DMS79 treated with DMSO at 0.1 percent for 48 hours (cell line): ENCODE data around the gene LEUTX.
"Not testable (repeated sequence)": the region's sequence is repeated elsewhere in the genome, so short reads cannot be mapped to it uniquely, and the experiment has no call there.

Experiments used
- DNase-seq: peaks from one replicate; lab custom pipeline; 2025; lab: John Stamatoyannopoulos, UW

The LEUTX gene

GRCh38 chr19:39778763-39779162 lies at the start of gene LEUTX:
LEUTX (plus strand) TSS chr19:39778854; CDS start chr19:39778921, 67 bp downstream.
- no peak for DNase-seq

- DNase-seq = no peak
Measured at GRCh38 chr19:39729594-39729993, 49.1 kb upstream of the LEUTX start.

- DNase-seq = no peak
Measured at GRCh38 chr19:39731685-39732084, 47.0 kb upstream of the LEUTX start.

GRCh38 chr19:39733841-39734240 lies 44.8 kb upstream of the LEUTX start:
- no peak for DNase-seq

- DNase-seq = no peak
Measured at GRCh38 chr19:39735688-39736087, 43.0 kb upstream of the LEUTX start.

GRCh38 chr19:39736088-39736487 lies 42.6 kb upstream of the LEUTX start:
- DNase-seq = no peak

- DNase-seq = no peak
Measured at GRCh38 chr19:39737351-39737750, 41.3 kb upstream of the LEUTX start.

GRCh38 chr19:39737891-39738290 lies 40.8 kb upstream of the LEUTX start, which contains the start of gene CLC:
CLC (minus strand) TSS chr19:39738029; CDS start chr19:39737952, 77 bp downstream.
- no peak for DNase-seq

GRCh38 chr19:39738814-39739213 lies 39.8 kb upstream of the LEUTX start:
- no peak for DNase-seq

- no peak for DNase-seq
Measured at GRCh38 chr19:39740395-39740794, 38.3 kb upstream of the LEUTX start.

- no peak for DNase-seq
Measured at GRCh38 chr19:39745643-39746042, 33.0 kb upstream of the LEUTX start.

GRCh38 chr19:39746836-39747529 lies 31.7 kb upstream of the LEUTX start:
- no peak for DNase-seq

GRCh38 chr19:39749981-39750380 lies 28.7 kb upstream of the LEUTX start:
- no peak for DNase-seq

- DNase-seq = no peak
Measured at GRCh38 chr19:39752390-39752789, 26.3 kb upstream of the LEUTX start.

- DNase-seq = no peak
Measured at GRCh38 chr19:39752795-39753194, 25.9 kb upstream of the LEUTX start.

- DNase-seq = no peak
Measured at GRCh38 chr19:39754544-39754943, 24.1 kb upstream of the LEUTX start.

- no peak for DNase-seq
Measured at GRCh38 chr19:39754971-39755370, 23.7 kb upstream of the LEUTX start.

GRCh38 chr19:39759457-39760184 lies 19.0 kb upstream of the LEUTX start:
- no peak for DNase-seq

GRCh38 chr19:39761851-39762250 lies 16.8 kb upstream of the LEUTX start:
- not testable (repeated sequence) for DNase-seq

GRCh38 chr19:39765091-39766076 lies 13.3 kb upstream of the LEUTX start:
- no peak for DNase-seq

- peak; percentile 87 for DNase-seq
Measured at GRCh38 chr19:39768334-39768733, 10.3 kb upstream of the LEUTX start.

GRCh38 chr19:39768786-39769185 lies 9.9 kb upstream of the LEUTX start:
- peak; percentile 55 for DNase-seq
